Endothelial cell (in vitro differentiated cells): Measurements from ENCODE around the gene WDR62. TPM values are rescaled to one million over a fixed set of nuclear protein-coding genes. Genes with fewer than 3 reads are reported as not detected.

ENCODE experiments used
- DNase-seq: peaks from one replicate; pipeline ENCODE4 v3.0.0; 2021; ENCODE audit warnings: low spot score
- H3K27ac Mint-ChIP-seq: one replicate; pipeline ENCODE4 v1.8.0; 2021; ENCODE audit warnings: mixed read lengths, inconsistent platforms; ENCODE audit not compliant: unreplicated experiment
- H3K27me3 Mint-ChIP-seq: one replicate; pipeline ENCODE4 v1.8.0; 2021; ENCODE audit warnings: mild to moderate bottlenecking, moderate library complexity, mixed read lengths, inconsistent platforms; ENCODE audit not compliant: unreplicated experiment
- H3K36me3 Mint-ChIP-seq: one replicate; pipeline ENCODE4 v1.8.0; 2021; ENCODE audit warnings: mild to moderate bottlenecking, low read depth, mixed read lengths, inconsistent platforms; ENCODE audit not compliant: unreplicated experiment
- H3K4me1 Mint-ChIP-seq: one replicate; pipeline ENCODE4 v1.8.0; 2021; ENCODE audit warnings: mild to moderate bottlenecking, mixed read lengths, inconsistent platforms; ENCODE audit not compliant: unreplicated experiment
- H3K4me3 Mint-ChIP-seq: one replicate; pipeline ENCODE4 v1.8.0; 2021; ENCODE audit warnings: mild to moderate bottlenecking, mixed read lengths, inconsistent platforms; ENCODE audit not compliant: unreplicated experiment
- H3K9me3 Mint-ChIP-seq: one replicate; pipeline ENCODE4 v1.8.0; 2021; ENCODE audit warnings: mixed read lengths, inconsistent platforms; ENCODE audit not compliant: unreplicated experiment
- CTCF ChIP-seq: fragments of 200-600 bp; sonication (generic); IDR thresholded peaks from one replicate; pipeline ENCODE4 v1.5.0; 2021; ENCODE audit warnings: antibody characterized with exemption; ENCODE audit not compliant: unreplicated experiment
- total RNA-seq: library from RNA; stranded (reverse); fragmentation: NEBNext Ultra II Directional; extraction: Animal tissue kit (Norgen Biotek cat#: 25700); gene quantifications from one replicate; pipeline ENCODE4 v1.2.1, GENCODE V29; 2021; ENCODE audit not compliant: unreplicated experiment

Gene WDR62
- total RNA-seq, 1 donor from 2014 or later: 8.5 TPM

- Mint-ChIP-seq H3K4me3 (no peak overlapping the region), H3K4me1 (peaks cover 7% of the 10 kb centered on the region), H3K36me3 (peaks cover 37% of the 10 kb centered on the region), H3K27me3 (peaks cover 4% of the 10 kb centered on the region), H3K9me3 (no peaks in the 10 kb centered on the region), H3K27ac (no peak overlapping the region)
- no peak for DNase-seq
- no peak for TF ChIP-seq CTCF
These were observed 26.2 kb upstream of the WDR62 start for GRCh38 chr19:36028313-36029041.

GRCh38 chr19:36030264-36031148 is 24.2 kb upstream of the WDR62 start:
- H3K27ac Mint-ChIP-seq: no peak overlapping the region
- no peak for DNase-seq
- H3K4me3 Mint-ChIP-seq: no peak overlapping the region
- peaks cover 8% of the 10 kb centered on the region for H3K27me3 Mint-ChIP-seq
- TF ChIP-seq CTCF: no peak
- peaks cover 38% of the 10 kb centered on the region for H3K36me3 Mint-ChIP-seq
- H3K4me1 Mint-ChIP-seq: peaks cover 19% of the 10 kb centered on the region
- H3K9me3 Mint-ChIP-seq: no peaks in the 10 kb centered on the region

- Mint-ChIP-seq H3K4me3 (peak overlapping the region; percentile 76), H3K27me3 (peaks cover 11% of the 10 kb centered on the region), H3K27ac (no peak overlapping the region), H3K9me3 (no peaks in the 10 kb centered on the region), H3K36me3 (peaks cover 32% of the 10 kb centered on the region), H3K4me1 (peaks cover 25% of the 10 kb centered on the region)
- no peak for TF ChIP-seq CTCF
- no peak for DNase-seq
These were observed 23.4 kb upstream of the WDR62 start for GRCh38 chr19:36031308-36031707.

GRCh38 chr19:36032251-36033104 is 22.2 kb upstream of the WDR62 start, which contains the start of gene CLIP3:
TSS of gene CLIP3 (minus strand) at chr19:36032873. CDS start at chr19:36032357, 516 bp downstream.
- Mint-ChIP-seq H3K27ac (no peak within 1 kb of the TSS), H3K36me3 (peaks cover 26% of the 10 kb centered on the region), H3K9me3 (no peaks in the 10 kb centered on the region), H3K4me3 (peak within 1 kb of the TSS; percentile 91), H3K4me1 (peaks cover 37% of the 10 kb centered on the region), H3K27me3 (peaks cover 13% of the 10 kb centered on the region)
- peak; percentile 73 for DNase-seq
- TF ChIP-seq CTCF: no peak
